ENCODE data around the gene CLDN6. TPM values are rescaled to one million over a fixed set of nuclear protein-coding genes. Genes with fewer than 3 reads are reported as not detected.
A peak's percentile ranks its signal among the peaks of the same experiment; 100 is the strongest.
"Not testable (repeated sequence)": the region's sequence is repeated elsewhere in the genome, so short reads cannot be mapped to it uniquely, and the experiment has no call there.

CLDN6 gene
- not detected for polyA plus RNA-seq (2013, experiment 1 of 2; ENCODE audit: insufficient read length)
- polyA plus RNA-seq (2013, experiment 2 of 2; ENCODE audit: insufficient read length) = 0.11 TPM

GRCh38 chr16:3017794-3018506 is at the start of gene CLDN6:
CLDN6 (minus strand) TSS chr16:3018183; CDS start chr16:3016021, 2,162 bp downstream.
- DNase-seq = peak; percentile 23

DNA sequence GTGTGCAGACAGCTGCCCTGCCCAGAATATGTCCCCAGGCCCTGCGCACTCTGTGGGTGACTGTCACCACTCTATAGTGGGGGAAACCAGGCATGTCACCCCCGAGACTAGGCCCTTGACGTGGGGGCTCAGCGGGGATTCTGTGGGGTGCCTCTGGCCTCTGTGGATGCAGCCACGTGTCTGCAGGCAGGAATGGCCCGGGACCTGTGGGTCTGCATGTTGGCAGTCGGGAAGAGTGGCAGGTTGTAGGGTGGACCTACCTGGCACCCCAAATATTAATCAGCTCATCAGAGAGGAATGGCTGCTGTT is 48.4 kb upstream of the CLDN6 start:
- no peak for DNase-seq

- no peak for DNase-seq
These were observed 47.9 kb upstream of the CLDN6 start for GRCh38 chr16:3065742-3066439.

DNA sequence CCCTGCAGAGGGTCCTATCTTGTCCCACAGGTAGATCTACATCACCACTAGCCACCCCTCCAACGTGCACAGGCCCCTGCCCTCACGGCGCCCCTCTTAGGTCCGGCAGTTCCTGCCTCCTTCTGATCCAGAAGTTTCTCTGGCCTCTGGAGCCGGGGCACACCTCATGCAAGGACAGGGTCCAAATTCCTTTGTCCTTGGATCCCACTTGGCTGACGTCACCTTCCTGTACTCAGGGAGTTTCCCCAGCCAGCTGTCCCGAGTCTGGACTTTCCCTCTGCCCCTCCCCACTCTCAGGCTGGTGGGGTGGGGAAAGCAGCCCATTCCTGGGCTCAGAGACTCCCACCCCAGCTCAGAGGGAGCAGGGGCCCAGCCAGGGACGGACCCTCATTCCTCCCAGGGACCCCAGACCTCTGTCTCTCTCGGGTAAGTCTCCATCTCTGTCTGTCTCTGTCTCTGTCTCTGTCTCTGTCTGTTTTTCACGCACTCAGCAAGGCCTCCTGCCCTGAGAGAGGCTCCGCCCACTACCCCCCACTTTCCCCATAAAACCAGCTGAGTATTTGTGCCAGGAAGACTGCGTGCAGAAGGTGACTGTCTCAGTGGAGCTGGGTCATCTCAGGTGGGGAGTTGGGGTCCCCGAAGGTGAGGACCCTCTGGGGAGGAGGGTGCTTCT is 47.2 kb upstream of the CLDN6 start, which contains the start of gene IL32:
TSS of gene IL32 (plus strand) at position 572 of the 673 bp plus-strand sequence. CDS start 172 bp downstream, outside the sequence.
- DNase-seq = peak; percentile 76

DNA sequence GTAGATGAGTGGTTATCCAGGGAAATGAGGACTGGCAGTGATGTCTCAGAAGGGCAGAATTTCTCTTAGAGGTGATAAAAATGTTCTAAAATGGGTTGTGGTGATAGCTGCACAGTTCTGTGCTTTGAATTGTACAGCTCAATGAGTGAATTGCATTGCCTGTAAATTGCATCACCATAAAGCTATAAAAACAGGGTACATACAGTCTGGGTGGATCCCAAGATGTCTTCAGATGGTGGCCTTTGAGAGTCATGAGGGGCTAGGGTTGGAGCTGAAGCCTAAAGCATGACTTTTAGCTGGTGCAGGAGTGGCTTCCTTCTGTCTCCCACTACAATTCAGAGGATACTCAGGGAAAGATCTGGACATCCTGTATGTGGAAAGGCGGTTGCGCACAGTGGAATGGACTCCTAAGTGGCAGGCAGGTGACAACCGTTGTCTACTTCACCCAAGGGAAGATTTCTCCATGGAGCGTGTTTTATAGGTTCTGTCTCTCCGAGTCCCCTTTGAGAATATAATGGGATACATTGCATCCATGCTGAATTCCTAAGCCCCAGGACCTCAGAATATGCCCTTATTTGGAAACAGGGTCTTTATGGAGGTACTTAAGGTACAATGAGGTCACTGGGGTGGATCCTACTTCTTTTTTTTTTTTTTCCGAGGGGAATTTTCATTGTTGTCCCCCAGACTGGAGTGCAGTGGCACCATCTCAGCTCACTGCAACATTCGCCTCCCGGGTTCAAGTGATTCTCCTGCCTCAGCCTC is 45.8 kb upstream of the CLDN6 start:
- no peak for DNase-seq

DNA sequence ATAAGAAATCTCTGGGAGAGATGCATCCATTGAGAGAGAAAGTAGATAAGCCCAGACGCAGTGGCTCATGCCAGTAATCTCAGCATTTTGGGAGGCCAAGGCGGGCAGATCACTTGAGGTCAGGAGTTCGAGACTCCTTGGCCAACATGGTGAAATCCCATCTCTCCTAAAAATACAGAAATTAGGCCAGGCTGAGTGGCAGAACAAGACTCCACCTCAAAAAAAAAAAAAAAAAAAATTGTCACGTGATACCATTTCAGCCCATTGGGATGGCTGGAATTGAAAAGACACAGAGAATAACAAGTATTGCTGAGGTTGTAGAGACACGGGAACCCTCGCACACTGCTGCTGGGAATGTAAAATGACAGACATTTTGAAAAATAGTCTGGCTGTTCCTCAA is 44.6 kb upstream of the CLDN6 start:
- DNase-seq = no peak

GRCh38 chr16:3060339-3061127 is 42.5 kb upstream of the CLDN6 start:
- DNase-seq = no peak

DNA sequence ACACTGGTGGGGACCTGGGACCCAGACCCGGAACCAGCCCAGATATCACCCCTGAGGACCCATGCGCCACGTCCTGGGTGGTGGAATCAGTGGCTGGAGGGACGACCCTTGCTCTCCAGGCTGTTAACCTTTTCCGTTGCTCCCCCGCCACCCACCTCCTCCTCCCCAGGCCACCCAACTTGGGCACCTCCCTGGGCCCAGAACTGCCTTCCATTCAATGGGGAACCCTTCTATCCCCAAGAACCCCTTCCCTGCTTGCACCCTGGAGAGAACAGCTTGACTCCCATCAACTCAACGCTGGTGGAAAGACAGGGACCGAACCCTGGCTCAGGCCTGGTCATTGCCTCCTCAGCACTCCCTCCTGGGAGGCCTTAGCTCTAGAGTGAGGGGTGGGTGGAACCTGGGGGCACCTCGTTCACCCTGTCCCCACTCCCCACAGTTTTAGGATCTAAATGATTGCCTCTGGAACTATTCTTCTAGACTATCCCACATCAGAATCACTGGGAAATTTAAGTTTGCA is 41.8 kb upstream of the CLDN6 start:
- DNase-seq = no peak

DNA sequence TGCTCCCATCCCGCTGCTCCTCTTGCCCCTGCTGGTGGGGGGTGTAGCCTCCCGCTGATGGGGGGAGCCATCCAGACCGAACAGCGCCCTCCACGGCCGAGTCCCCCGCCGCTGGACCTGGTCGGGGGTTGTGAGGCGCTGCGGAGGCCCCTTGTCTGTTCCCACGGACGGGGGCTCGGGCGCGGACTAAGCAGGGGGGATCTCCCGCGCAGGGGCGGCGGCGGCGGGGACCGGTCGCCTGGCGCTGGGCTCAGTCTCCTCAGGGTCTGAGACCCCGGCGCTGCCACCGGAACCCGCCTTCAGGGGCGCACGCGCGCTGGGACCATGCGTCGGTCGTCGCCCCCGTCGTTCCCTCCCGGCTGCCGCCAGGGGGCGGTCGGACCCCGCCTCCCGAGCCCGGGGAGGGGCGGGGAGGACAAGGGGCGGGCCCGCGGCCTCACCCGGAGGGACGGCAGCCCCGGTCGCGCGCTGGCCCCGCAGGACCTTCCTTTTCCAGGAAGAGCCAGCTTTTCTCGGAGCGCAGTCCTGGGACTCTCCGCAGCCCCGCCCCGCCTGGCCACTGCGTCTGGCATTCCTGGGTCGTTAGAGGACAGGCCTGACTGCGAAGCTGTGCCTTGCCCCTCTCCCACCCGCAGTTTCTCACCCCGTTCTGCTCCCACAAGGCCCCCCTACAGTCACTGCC is 41.2 kb upstream of the CLDN6 start:
- DNase-seq = peak; percentile 92

GRCh38 chr16:3058139-3059030 is 40.4 kb upstream of the CLDN6 start:
- DNase-seq = peak; percentile 31

- DNase-seq = no peak
These were observed 39.5 kb upstream of the CLDN6 start for GRCh38 chr16:3057181-3058138.

DNA sequence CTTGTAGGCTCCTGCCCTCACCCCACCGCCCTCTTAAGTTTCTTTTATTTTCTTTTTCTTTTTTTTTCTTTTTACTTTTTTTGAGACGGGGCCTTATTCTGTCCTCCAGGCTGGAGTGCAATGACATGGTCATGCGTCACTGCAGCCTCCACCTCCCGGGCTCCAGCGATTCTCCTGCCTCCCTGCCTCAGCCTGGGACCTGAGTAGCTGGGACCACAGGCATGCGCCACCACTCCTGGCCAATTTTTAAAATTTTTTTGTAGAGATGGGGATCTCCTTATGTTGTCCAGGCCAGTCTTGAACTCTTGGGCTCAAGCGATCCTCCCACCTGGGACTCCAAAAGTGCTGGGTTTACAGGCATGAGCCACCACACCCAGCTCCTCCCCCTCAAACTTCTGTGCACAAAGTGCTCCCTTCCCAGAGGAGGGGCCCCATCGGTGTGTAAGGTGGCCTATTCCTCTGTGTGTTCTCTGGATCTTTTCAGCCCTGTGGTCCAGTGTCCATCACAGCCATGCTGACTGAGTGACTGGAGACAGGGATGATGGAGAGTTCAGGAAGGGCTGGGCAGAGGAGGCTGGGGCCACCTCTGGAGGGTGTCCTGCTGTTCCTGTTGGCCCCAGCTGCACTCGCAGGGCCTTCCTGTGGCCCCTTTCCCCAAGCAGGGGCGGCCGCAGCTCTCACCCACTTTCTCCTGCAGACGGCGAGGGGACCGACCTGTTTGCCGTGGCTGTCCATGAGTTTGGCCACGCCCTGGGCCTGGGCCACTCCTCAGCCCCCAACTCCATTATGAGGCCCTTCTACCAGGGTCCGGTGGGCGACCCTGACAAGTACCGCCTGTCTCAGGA is 38.6 kb upstream of the CLDN6 start:
- no peak for DNase-seq

DNA sequence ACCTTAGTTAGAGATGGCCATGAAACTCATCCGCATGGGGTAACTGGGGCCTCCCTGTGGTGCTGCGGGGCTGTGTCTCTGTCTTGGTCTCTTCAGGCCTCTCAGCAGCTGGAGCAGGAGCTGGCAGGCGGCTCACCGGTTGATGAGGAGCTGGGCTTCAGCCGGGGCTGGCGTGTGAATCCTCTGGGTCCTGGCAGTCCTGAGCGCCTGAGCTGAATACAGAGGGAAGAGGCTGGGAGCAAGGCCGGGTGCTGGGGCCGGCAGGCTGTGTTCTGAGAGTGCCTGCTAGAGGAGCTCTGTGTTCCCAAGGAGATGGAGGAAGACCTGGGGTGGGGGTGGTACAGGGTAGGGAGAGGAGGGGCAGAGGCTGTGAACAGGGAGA is 37.7 kb upstream of the CLDN6 start:
- DNase-seq = not testable (repeated sequence)

DNA sequence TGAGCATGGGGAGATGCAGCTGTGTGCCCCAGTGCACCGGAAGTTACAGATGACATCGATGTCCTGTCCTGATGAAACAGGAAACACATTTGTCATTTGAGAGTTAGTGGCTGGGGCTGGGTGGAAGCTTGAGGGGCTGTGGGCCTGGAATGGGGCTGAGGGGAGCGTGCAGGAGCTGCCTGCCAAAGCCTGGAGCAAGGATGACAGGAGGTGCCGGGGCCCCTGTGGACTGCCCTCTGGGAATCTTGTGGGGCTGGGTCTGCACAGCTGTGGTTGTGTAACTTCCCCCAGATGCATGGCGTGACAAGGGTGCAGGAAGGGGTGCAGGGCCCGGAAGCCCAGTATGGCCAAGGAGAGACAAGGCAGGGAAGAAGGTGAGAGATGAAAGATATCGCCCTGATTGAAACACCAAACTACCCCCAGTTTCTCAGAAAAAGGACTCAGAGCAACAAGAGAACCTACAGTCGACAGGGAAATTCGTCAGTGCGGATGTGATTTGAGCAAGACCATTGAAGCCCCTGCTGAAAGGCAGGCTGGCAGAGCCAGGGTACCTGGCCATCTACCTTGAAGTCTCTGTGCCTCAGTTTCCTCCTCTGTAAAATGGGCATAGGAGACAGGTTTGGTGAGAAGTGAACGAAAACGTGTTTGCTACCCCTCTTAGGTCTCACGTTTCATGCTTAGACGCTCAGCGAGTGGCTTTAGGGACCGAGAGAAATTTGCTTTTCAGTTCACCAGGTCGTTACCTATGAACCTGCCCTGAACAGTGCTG is 37.2 kb upstream of the CLDN6 start:
- no peak for DNase-seq

GRCh38 chr16:3053330-3053710 is 35.3 kb upstream of the CLDN6 start:
- not testable (repeated sequence) for DNase-seq

DNA sequence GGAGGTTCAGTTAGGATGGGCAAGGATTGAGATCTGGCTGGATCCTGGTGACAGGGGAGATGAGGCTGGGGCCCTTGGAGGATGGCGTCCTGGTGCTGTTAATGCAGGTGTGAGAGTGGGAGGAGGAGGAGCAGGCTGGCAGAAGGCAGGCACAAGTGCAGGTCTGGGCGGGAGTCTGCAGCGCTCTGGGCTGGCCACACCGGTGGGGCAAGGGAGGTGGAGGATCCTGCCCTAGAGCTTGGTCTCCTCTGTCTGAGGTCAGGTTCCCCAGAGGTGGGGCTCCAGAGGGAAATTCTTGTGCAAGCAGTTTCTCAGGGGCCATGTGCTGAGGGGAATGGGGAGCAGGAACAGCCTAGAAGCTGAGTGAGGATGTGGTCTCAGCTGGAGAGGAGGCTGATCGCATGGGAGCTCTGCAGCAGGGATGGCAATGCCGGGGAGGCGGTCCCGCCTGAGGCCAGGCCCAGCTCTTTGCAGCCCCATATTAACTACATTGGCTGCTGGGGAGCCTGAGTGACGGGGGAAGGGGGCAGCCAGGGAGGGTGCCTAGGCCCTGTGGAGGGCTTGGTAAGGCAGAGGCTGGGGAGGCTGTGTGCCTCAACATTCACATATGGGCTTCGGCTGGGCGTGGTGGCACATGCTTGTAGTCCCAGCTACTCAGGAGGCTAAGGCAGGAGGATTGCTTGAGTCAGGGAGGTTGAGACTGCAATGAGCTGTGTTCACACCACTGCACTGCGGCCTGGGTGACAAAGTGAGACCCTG is 34.8 kb upstream of the CLDN6 start:
- not testable (repeated sequence) for DNase-seq

Measured in fibroblast of skin of back (primary cell).